Parathyroid adenoma (tissue), 2 donors: ENCODE data around the gene TMEM92.

Source experiments
- H2AFZ ChIP-seq: fragments of 300-600 bp; sonication (generic); one replicate; pipeline ENCODE4 v1.7.0; 2017; ENCODE audit warnings: antibody characterized with exemption, mild to moderate bottlenecking
- H3K27ac ChIP-seq: fragments of 300-600 bp; sonication (generic); one replicate; pipeline ENCODE4 v1.7.0; 2017
- H3K27me3 ChIP-seq: fragments of 300-600 bp; sonication (generic); one replicate; pipeline ENCODE4 v1.7.0; 2017; ENCODE audit warnings: low read length; ENCODE audit not compliant: control insufficient read depth, insufficient read depth
- H3K36me3 ChIP-seq: fragments of 300-600 bp; sonication (generic); one replicate; pipeline ENCODE4 v1.7.0; 2017; ENCODE audit warnings: low read length; ENCODE audit not compliant: control insufficient read depth, insufficient read depth
- H3K4me1 ChIP-seq: fragments of 300-600 bp; sonication (generic); one replicate; pipeline ENCODE4 v1.7.0; 2017; ENCODE audit warnings: control low read depth
- H3K4me2 ChIP-seq: fragments of 300-600 bp; sonication (generic); one replicate; pipeline ENCODE4 v1.7.0; 2017; ENCODE audit warnings: low read length
- H3K4me3 ChIP-seq: fragments of 300-600 bp; sonication (generic); one replicate; pipeline ENCODE4 v1.7.0; 2017; ENCODE audit warnings: low read depth, low read length
- H3K79me2 ChIP-seq: fragments of 300-600 bp; sonication (generic); one replicate; pipeline ENCODE4 v1.7.0; 2017; ENCODE audit warnings: control low read depth
- H3K9ac ChIP-seq: fragments of 300-600 bp; sonication (generic); one replicate; pipeline ENCODE4 v1.7.0; 2017; ENCODE audit warnings: mild to moderate bottlenecking
- H3K9me3 ChIP-seq: fragments of 300-600 bp; sonication (generic); one replicate; pipeline ENCODE4 v1.7.0; 2017; ENCODE audit warnings: low read length; ENCODE audit not compliant: control insufficient read depth
- TF ChIP-seq, protein P1 (sequence below): fragments of 300-600 bp; sonication (generic); IDR thresholded peaks from one replicate; pipeline ENCODE4 v1.7.0; 2017; ENCODE audit warnings: antibody characterized with exemption, mild to moderate bottlenecking
- donor health status: primary hyperparathyroidism.

The TMEM92 gene

GRCh38 chr17:50329716-50330115 is 55.5 kb downstream of the TMEM92 start:
- Histone ChIP-seq H3K4me2 (no peak overlapping the region), H3K9ac (no peak overlapping the region), H3K36me3 (no peaks in the 10 kb centered on the region), H3K4me3 (no peak overlapping the region), H3K79me2 (no peaks in the 10 kb centered on the region), H3K27ac (no peak overlapping the region), H3K4me1 (no peaks in the 10 kb centered on the region), H2AFZ (no peak overlapping the region), H3K9me3 (no peaks in the 10 kb centered on the region), H3K27me3 (no peaks in the 10 kb centered on the region)
- TF ChIP-seq, protein P1, sequence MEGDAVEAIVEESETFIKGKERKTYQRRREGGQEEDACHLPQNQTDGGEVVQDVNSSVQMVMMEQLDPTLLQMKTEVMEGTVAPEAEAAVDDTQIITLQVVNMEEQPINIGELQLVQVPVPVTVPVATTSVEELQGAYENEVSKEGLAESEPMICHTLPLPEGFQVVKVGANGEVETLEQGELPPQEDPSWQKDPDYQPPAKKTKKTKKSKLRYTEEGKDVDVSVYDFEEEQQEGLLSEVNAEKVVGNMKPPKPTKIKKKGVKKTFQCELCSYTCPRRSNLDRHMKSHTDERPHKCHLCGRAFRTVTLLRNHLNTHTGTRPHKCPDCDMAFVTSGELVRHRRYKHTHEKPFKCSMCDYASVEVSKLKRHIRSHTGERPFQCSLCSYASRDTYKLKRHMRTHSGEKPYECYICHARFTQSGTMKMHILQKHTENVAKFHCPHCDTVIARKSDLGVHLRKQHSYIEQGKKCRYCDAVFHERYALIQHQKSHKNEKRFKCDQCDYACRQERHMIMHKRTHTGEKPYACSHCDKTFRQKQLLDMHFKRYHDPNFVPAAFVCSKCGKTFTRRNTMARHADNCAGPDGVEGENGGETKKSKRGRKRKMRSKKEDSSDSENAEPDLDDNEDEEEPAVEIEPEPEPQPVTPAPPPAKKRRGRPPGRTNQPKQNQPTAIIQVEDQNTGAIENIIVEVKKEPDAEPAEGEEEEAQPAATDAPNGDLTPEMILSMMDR, result no peak

- no peaks in the 10 kb centered on the region for H3K4me1 ChIP-seq
- no peak overlapping the region for H3K27ac ChIP-seq
- H3K27me3 ChIP-seq, result no peaks in the 10 kb centered on the region
- no peaks in the 10 kb centered on the region for H3K36me3 ChIP-seq
- no peak overlapping the region for H3K4me3 ChIP-seq
- TF ChIP-seq, protein P1, result no peak
- no peak overlapping the region for H2AFZ ChIP-seq
- H3K9me3 ChIP-seq, result no peaks in the 10 kb centered on the region
- no peak overlapping the region for H3K9ac ChIP-seq
- no peak overlapping the region for H3K4me2 ChIP-seq
- H3K79me2 ChIP-seq, result no peaks in the 10 kb centered on the region
Observed at GRCh38 chr17:50330151-50330775, 56.0 kb downstream of the TMEM92 start.
